GM12878 (cell line): ENCODE measurements around the gene SPAG16. TPM values are rescaled to one million over a fixed set of nuclear protein-coding genes. Genes with fewer than 3 reads are reported as not detected.

Source experiments
- ATAC-seq: fragments of 200-7000 bp; cut with Tn5 transposase; 3 replicates; pipeline ENCODE4 v1.9.1; 2020; ENCODE audit warnings: mild to moderate bottlenecking, moderate library complexity
- BruUV-seq: library from RNA; stranded (reverse); fragments of 400-500 nt; replicated peaks from 2 replicates; lab custom pipeline; 2021; lab: Mats Ljungman, UMichigan
- CTCF ChIA-PET: fragments of 300-600 bp; sonication (Branson Sonifier 250); formaldehyde crosslinking; extraction: SDS; loops from one replicate; lab custom pipeline; 2021; ENCODE audit warnings: inconsistent platforms; lab: Yijun Ruan, JAX
- POLR2A ChIA-PET: fragments of 350-600 bp; formaldehyde crosslinking; extraction: SDS; loops from one replicate; lab custom pipeline; 2021; ENCODE audit warnings: inconsistent platforms; lab: Charles Lee
- RAD21 ChIA-PET: fragments of 300-600 bp; sonication (Branson Sonifier 250); formaldehyde crosslinking; loops from one replicate; lab custom pipeline; 2023; ENCODE audit warnings: antibody characterized with exemption; ENCODE audit not compliant: unreplicated experiment; lab: Charles Lee
- SMC1A ChIA-PET: fragments of 300-600 bp; sonication (Branson Sonifier 250); formaldehyde crosslinking; loops from one replicate; lab custom pipeline; 2023; ENCODE audit not compliant: unreplicated experiment, uncharacterized antibody; lab: Charles Lee
- DNase-seq: peaks from one replicate; pipeline ENCODE4 v3.0.0-alpha.2; 2011; ENCODE audit warnings: low read depth, low spot score
- FAIRE-seq: peaks from 3 replicates; lab custom pipeline; 2011; peaks lifted over from hg19 to GRCh38; lab: Jason Lieb, UNC
- H2AFZ ChIP-seq: 2 replicates; pipeline ENCODE4 v1.6.0; 2011; ENCODE audit warnings: low read depth, low read length, control low read depth; ENCODE audit not compliant: control insufficient read depth
- H3K27ac ChIP-seq: 2 replicates; pipeline ENCODE4 v1.5.1; 2011; ENCODE audit warnings: control low read depth; ENCODE audit not compliant: control insufficient read depth, insufficient read depth
- H3K27me3 ChIP-seq, 2 experiments: replicated peaks in 1 of 2; 2 replicates each; pipeline versions ENCODE4 v1.6.0 to v1.6.1; 2011; ENCODE audit warnings: low read length in 1 of 2; ENCODE audit not compliant: control insufficient read depth in 2 of 2, insufficient read depth in 2 of 2
- H3K36me3 ChIP-seq, 2 experiments: 2 replicates each; pipeline ENCODE4 v1.5.1; 2011; ENCODE audit warnings: low read length in 1 of 2; ENCODE audit not compliant: control insufficient read depth in 2 of 2, insufficient read depth in 2 of 2
- H3K4me1 ChIP-seq: 2 replicates; pipeline ENCODE4 v1.6.1; 2011; ENCODE audit warnings: mild to moderate bottlenecking, low read length, moderate library complexity, mixed read lengths; ENCODE audit not compliant: control insufficient read depth, insufficient read depth
- H3K4me2 ChIP-seq: 2 replicates; pipeline ENCODE4 v1.6.0; 2011; ENCODE audit warnings: control low read depth; ENCODE audit not compliant: control insufficient read depth, insufficient read depth
- H3K4me3 ChIP-seq: fragments of 200-600 bp; sonication (generic); 2 replicates; pipeline ENCODE4 v1.5.1; 2016
- H3K79me2 ChIP-seq: 2 replicates; pipeline ENCODE4 v1.6.0; 2011; ENCODE audit warnings: low read length; ENCODE audit not compliant: control insufficient read depth, insufficient read depth
- H3K9ac ChIP-seq: 2 replicates; pipeline ENCODE4 v1.8.0; 2011; ENCODE audit warnings: low read length, control low read depth, mixed read lengths; ENCODE audit not compliant: control insufficient read depth, insufficient read depth
- H3K9me3 ChIP-seq: replicated peaks from 3 replicates; pipeline ENCODE4 v1.5.1; 2011; ENCODE audit warnings: mild to moderate bottlenecking, low read length; ENCODE audit not compliant: control insufficient read depth, insufficient read depth
- H4K20me1 ChIP-seq: 2 replicates; pipeline ENCODE4 v1.6.0; 2011; ENCODE audit not compliant: control insufficient read depth, insufficient read depth
- ATF7 ChIP-seq: fragments of 450-650 bp; IDR thresholded peaks from 2 replicates; pipeline ENCODE4 v1.6.1; 2016; ENCODE audit warnings: low read depth, mild to moderate bottlenecking
- CEBPB ChIP-seq, 2 experiments: fragments of 150-350 bp in 1 of 2; IDR thresholded peaks; 2 replicates each; pipeline ENCODE4 v1.6.1; 2012 to 2014; ENCODE audit warnings: low read depth in 2 of 2, low read length in 2 of 2, borderline replicate concordance in 1 of 2, inconsistent platforms in 1 of 2
- E2F4 ChIP-seq: IDR thresholded peaks from 2 replicates; pipeline ENCODE4 v1.6.1; 2012; ENCODE audit warnings: low read depth, low read length, improper control_type of control experiment
- EED ChIP-seq: sonication (generic); IDR thresholded peaks from 2 replicates; pipeline ENCODE4 v1.6.1; 2016; ENCODE audit warnings: antibody characterized with exemption, low read depth
- GABPA ChIP-seq: IDR thresholded peaks from 2 replicates; pipeline ENCODE4 v1.6.1; 2014; ENCODE audit warnings: antibody characterized with exemption, low read depth, mild to moderate bottlenecking, inconsistent platforms
- JUND ChIP-seq: IDR thresholded peaks from 2 replicates; pipeline ENCODE4 v1.6.1; 2012; ENCODE audit warnings: low read depth, mild to moderate bottlenecking, low read length, improper control_type of control experiment, moderate library complexity
- MEF2A ChIP-seq: IDR thresholded peaks from 2 replicates; pipeline ENCODE4 v1.6.1; 2011; ENCODE audit warnings: low read depth, mild to moderate bottlenecking, low read length, moderate library complexity; ENCODE audit not compliant: insufficient read depth
- MXI1 ChIP-seq: fragments of 150-350 bp; IDR thresholded peaks from 2 replicates; pipeline ENCODE4 v1.6.1; 2011; ENCODE audit warnings: low read depth, mild to moderate bottlenecking, inconsistent platforms, low read length, improper control_type of control experiment
- PAX5 ChIP-seq: IDR thresholded peaks from 2 replicates; pipeline ENCODE4 v1.6.1; 2011; ENCODE audit warnings: low read depth, low read length, borderline replicate concordance
- PAX8 ChIP-seq: fragments of 450-650 bp; IDR thresholded peaks from 2 replicates; pipeline ENCODE4 v1.6.1; 2017; ENCODE audit warnings: mild to moderate bottlenecking, moderate library complexity
- RUNX3 ChIP-seq: IDR thresholded peaks from 2 replicates; pipeline ENCODE4 v1.6.1; 2012; ENCODE audit warnings: low read length, inconsistent platforms
- SKIL ChIP-seq: fragments of 450-650 bp; IDR thresholded peaks from 2 replicates; pipeline ENCODE4 v1.6.1; 2017; ENCODE audit warnings: mild to moderate bottlenecking, low read depth, inconsistent platforms; ENCODE audit not compliant: poor library complexity, severe bottlenecking
- ZNF207 ChIP-seq: fragments of 450-650 bp; IDR thresholded peaks from 2 replicates; pipeline ENCODE4 v1.6.1; 2014; ENCODE audit warnings: antibody characterized with exemption, mild to moderate bottlenecking, borderline replicate concordance
- ZNF217 ChIP-seq: fragments of 450-650 bp; IDR thresholded peaks from 2 replicates; pipeline ENCODE4 v1.6.1; 2017; ENCODE audit warnings: antibody characterized with exemption, mild to moderate bottlenecking
- ZNF24 ChIP-seq: fragments of 450-650 bp; IDR thresholded peaks from 2 replicates; pipeline ENCODE4 v1.6.1; 2017; ENCODE audit warnings: antibody characterized with exemption, mild to moderate bottlenecking
- WGBS: methylation state at CpG from one replicate; pipeline ENCODE4 v1.1.6; 2016; ENCODE audit warnings: low lambda C conversion rate; ENCODE audit not compliant: insufficient replicate concordance, insufficient coverage; ENCODE audit errors: missing lambda C conversion rate; 5-methylcytosine and 5-hydroxymethylcytosine counted together
- in situ Hi-C: fragments of 300-500 bp; cut with MboI; formaldehyde crosslinking; loops from 9 replicates; pipeline ENCODE4 v1.14.3; 2018; ENCODE audit warnings: mixed read lengths
- intact Hi-C: fragments of 100-400 bp; cut with micrococcal nuclease; formaldehyde crosslinking; loops from one replicate; pipeline ENCODE4 v1.14.2; 2022; ENCODE audit not compliant: unreplicated experiment
- polyA plus RNA-seq, 11 experiments: library from polyadenylated mRNA; depleted of rRNA in 4 of 11; unstranded in 6 of 11; stranded (reverse) in 5 of 11; fragments of >200 nt; fragmentation: Nextera tagmentation in 4 of 11; fragmentation: Illumina TruSeq in 1 of 11; extraction: Ambion mirVana in 4 of 11; extraction: Trizol in 1 of 11; gene quantifications; 1 replicate in 1 of 11; 2 replicates in 10 of 11; pipeline versions ENCODE4 v1.2.1 to v1.2.3, GENCODE V29; 2011 to 2016; ENCODE audit warnings: inconsistent platforms in 2 of 11, missing spikeins in 2 of 11, low read depth in 1 of 11
- total RNA-seq, 4 experiments: library from RNA; depleted of rRNA in 3 of 4; stranded (reverse); fragments of >200 nt in 3 of 4; fragmentation: Illumina TruSeq in 1 of 4; extraction: Trizol in 1 of 4; gene quantifications; 2 replicates each; pipeline versions ENCODE4 v1.2.1 to v1.2.3, GENCODE V29; 2013 to 2021
- TF ChIP-seq, protein P1 (sequence below): fragments of 450-650 bp; formaldehyde crosslinking; IDR thresholded peaks from 2 replicates; pipeline ENCODE4 v1.4.0; 2022; ENCODE audit warnings: mild to moderate bottlenecking, moderate library complexity

The SPAG16 gene
- total and polyA plus RNA-seq, 10 of the 15 experiments (the other 5 are each of a cell fraction or from before 2014, with no cell fraction given): 6.0 to 25.0 (median 15.2) TPM

DNA sequence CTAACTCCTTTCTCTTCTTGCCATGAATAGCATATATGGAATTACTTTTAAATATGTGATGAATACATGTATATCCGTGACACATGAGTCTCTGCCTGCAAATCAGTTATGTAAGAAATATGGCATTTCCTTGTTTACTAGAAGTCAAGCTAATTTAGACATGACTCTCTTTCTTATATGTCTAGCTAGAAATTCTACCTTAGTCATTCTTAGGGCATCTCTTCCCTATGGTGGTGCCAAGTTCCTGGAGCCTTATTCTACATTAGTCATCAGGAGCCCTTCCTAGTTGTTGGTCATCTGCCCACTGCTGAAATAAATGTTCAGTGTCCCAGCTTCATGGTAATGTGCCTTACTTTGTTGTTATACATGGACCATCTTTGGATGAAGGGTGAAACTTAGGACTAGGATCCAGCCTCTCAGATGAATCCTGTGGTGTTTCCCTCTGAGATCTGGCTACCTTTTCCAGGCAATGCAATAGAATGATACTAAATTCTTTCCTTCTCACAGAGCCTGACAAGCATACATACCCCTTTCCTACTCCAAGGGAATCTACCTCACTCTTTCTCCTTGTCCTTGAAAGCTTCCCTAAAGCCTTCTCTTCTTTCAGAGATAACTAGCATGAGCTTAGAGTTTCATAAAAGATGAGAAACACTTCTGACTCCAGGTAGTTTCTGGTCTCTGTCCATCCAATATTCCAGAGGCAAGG lies 711.3 kb downstream of the SPAG16 start:
- H3K27ac ChIP-seq: no peak overlapping the region
- no peak overlapping the region for H3K4me2 ChIP-seq
- ChIA-PET RAD21 (no interaction called here), POLR2A (interaction anchor here (0.6 kb wide), 1 partner anchor 1111 kb away, joined by 3 read pairs; no protein-coding TSS in a partner anchor), SMC1A (no interaction called here), CTCF (interaction anchor here (1.0 kb wide), 1 partner anchor 299 kb away, joined by 3 read pairs; no protein-coding TSS in a partner anchor)
- no peak overlapping the region for H3K4me3 ChIP-seq
- BruUV-seq: no TSS peak
- no peaks in the 10 kb centered on the region for H4K20me1 ChIP-seq
- no peaks in the 10 kb centered on the region for H3K36me3 ChIP-seq
- H3K27me3 ChIP-seq: no peaks in the 10 kb centered on the region
- 23% methylated on average over 1 of the region's 1 CpG for WGBS
- H3K9me3 ChIP-seq: no peaks in the 10 kb centered on the region
- FAIRE-seq (no peak), DNase-seq (no peak), ATAC-seq (no peak)
- H2AFZ ChIP-seq: no peak overlapping the region
- TF ChIP-seq GABPA: no peak
- TF ChIP-seq EED: no peak
- no peak for TF ChIP-seq SKIL
- no peak for TF ChIP-seq E2F4
- TF ChIP-seq ATF7: no peak
- TF ChIP-seq MXI1: no peak
- TF ChIP-seq CEBPB (IDR thresholded peaks at IDR 0.05; ENCODE audit: borderline replicate concordance in 1 of 2, low read depth in 2 of 2, low read length in 2 of 2): no peak
- TF ChIP-seq ZNF207: no peak
- TF ChIP-seq PAX5: no peak
- no peak for TF ChIP-seq JUND
- TF ChIP-seq RUNX3: no peak
- no peak for TF ChIP-seq PAX8
- TF ChIP-seq, protein P1, sequence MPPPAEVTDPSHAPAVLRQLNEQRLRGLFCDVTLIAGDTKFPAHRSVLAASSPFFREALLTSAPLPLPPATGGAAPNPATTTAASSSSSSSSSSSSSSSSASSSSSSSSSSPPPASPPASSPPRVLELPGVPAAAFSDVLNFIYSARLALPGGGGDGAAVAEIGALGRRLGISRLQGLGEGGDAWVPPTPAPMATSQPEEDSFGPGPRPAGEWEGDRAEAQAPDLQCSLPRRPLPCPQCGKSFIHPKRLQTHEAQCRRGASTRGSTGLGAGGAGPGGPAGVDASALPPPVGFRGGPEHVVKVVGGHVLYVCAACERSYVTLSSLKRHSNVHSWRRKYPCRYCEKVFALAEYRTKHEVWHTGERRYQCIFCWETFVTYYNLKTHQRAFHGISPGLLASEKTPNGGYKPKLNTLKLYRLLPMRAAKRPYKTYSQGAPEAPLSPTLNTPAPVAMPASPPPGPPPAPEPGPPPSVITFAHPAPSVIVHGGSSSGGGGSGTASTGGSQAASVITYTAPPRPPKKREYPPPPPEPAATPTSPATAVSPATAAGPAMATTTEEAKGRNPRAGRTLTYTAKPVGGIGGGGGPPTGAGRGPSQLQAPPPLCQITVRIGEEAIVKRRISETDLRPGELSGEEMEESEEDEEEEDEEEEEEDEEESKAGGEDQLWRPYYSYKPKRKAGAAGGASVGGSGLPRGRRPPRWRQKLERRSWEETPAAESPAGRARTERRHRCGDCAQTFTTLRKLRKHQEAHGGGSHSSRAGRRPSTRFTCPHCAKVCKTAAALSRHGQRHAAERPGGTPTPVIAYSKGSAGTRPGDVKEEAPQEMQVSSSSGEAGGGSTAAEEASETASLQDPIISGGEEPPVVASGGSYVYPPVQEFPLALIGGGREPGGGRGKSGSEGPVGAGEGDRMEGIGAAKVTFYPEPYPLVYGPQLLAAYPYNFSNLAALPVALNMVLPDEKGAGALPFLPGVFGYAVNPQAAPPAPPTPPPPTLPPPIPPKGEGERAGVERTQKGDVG (CRISPR knock-in tag): no peak
- no peak for TF ChIP-seq ZNF24
- TF ChIP-seq MEF2A: no peak
- TF ChIP-seq ZNF217: no peak
- in situ Hi-C loops (no loop called here), intact Hi-C loops (no loop called here)
- no peak overlapping the region for H3K9ac ChIP-seq
- no peaks in the 10 kb centered on the region for H3K4me1 ChIP-seq
- H3K79me2 ChIP-seq: no peaks in the 10 kb centered on the region
